Activated T-cell treated with anti-CD3 and anti-CD28 coated beads, Interleukin-2, amount 50 U/mL, for 1 hour (primary cell): ENCODE measurements around the gene DDX47.

Source experiments
- DNase-seq: peaks from one replicate; pipeline ENCODE4 v3.0.0-alpha.2; 2020

DDX47 gene

GRCh38 chr12:12877153-12877768 lies 64.1 kb downstream of the DDX47 start:
- DNase-seq = no peak

DNA sequence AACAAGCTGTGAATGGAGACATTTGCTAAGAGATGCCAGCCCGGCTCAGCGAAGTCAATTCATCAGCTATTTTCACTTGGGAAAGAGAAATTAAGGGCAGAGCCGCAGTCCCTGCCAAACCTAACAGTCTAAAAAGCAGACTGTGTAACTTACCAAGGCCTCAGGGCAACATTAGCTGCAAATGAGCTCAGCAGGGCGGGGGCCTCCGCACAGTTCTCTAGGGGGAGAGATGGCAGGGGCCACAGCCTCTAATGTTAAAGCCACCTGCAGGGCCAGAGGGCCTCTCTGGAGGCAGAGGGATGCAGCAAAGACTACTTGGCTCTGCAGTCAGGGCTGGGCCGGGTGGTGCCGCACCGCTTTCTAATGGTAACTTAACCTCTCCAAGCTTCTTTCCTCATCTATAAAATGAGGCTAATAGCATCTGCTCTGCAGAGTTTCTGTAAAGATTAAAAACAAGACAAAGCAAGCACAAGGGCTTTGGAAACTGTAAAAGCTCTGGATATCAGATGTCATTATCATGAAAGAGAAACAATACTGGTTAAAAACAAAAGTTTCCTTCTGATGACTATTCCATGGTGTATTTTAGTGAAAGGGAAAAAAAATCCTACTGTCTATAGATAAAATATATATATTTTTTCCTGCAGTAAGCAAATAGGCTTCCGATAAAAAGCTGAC lies 64.8 kb downstream of the DDX47 start:
- no peak for DNase-seq
